GM19239 (cell line): ENCODE measurements around the gene LIF.

Source experiments
- DNase-seq: peaks from one replicate; pipeline ENCODE4 v3.0.0; 2011; ENCODE audit warnings: low spot score; ENCODE audit not compliant: insufficient read length
- FAIRE-seq: peaks from 2 replicates; lab custom pipeline; 2011; peaks lifted over from hg19 to GRCh38; lab: Jason Lieb, UNC

Gene LIF

GRCh38 chr22:30232716-30233218, 13.8 kb downstream of the LIF start:
- FAIRE-seq (no peak), DNase-seq (no peak)

- FAIRE-seq (peak; percentile 14), DNase-seq (no peak)
Observed at GRCh38 chr22:30230787-30231461, 15.6 kb downstream of the LIF start.

GRCh38 chr22:30230330-30230729, 16.2 kb downstream of the LIF start:
- FAIRE-seq (no peak), DNase-seq (no peak)

GRCh38 chr22:30228509-30229359, 17.8 kb downstream of the LIF start:
- no peak for FAIRE-seq

GRCh38 chr22:30227438-30228228, 18.9 kb downstream of the LIF start:
- FAIRE-seq (no peak), DNase-seq (no peak)

More at GRCh38 chr22:30228509-30229359, 17.8 kb downstream of the LIF start:
- DNase-seq, result no peak

GRCh38 chr22:30226192-30226832, 20.2 kb downstream of the LIF start:
- no peak for DNase-seq
- FAIRE-seq, result no peak

- DNase-seq, result no peak
- FAIRE-seq, result no peak
Observed at GRCh38 chr22:30225220-30225927, 21.2 kb downstream of the LIF start.

- DNase-seq (no peak), FAIRE-seq (no peak)
Observed at GRCh38 chr22:30224161-30224857, 22.2 kb downstream of the LIF start.

- DNase-seq (no peak), FAIRE-seq (no peak)
Observed at GRCh38 chr22:30223303-30223702, 23.3 kb downstream of the LIF start.

GRCh38 chr22:30222321-30222720, 24.2 kb downstream of the LIF start:
- DNase-seq (no peak), FAIRE-seq (no peak)

- FAIRE-seq (peak; percentile 69), DNase-seq (peak; percentile 42)
Observed at GRCh38 chr22:30221121-30221992, 25.2 kb downstream of the LIF start.

- FAIRE-seq (no peak), DNase-seq (no peak)
Observed at GRCh38 chr22:30220338-30221012, 26.1 kb downstream of the LIF start.

GRCh38 chr22:30219668-30220278, 26.8 kb downstream of the LIF start:
- no peak for FAIRE-seq
- DNase-seq, result no peak

GRCh38 chr22:30219049-30219654, 27.4 kb downstream of the LIF start:
- FAIRE-seq, result no peak
- no peak for DNase-seq

- DNase-seq (no peak), FAIRE-seq (no peak)
Observed at GRCh38 chr22:30217698-30218560, 28.6 kb downstream of the LIF start.

- FAIRE-seq, result no peak
- DNase-seq, result no peak
Observed at GRCh38 chr22:30216710-30217109, 29.8 kb downstream of the LIF start.
